H9 (cell line): ENCODE data around the gene TRPV4. TPM values are rescaled to one million over a fixed set of nuclear protein-coding genes. Genes with fewer than 3 reads are reported as not detected.
A peak's percentile ranks its signal among the peaks of the same experiment; 100 is the strongest.

Experiments used
- DNase-seq: peaks from one replicate; pipeline ENCODE4 v3.0.0-alpha.2; 2017
- H2AFZ ChIP-seq: one replicate; pipeline ENCODE4 v1.6.1; 2013; ENCODE audit warnings: mild to moderate bottlenecking, low read length, control low read depth, moderate library complexity
- H2AK5ac ChIP-seq: 2 replicates; pipeline ENCODE4 v1.6.1; 2013; ENCODE audit warnings: low read length, control low read depth, mixed read lengths; ENCODE audit not compliant: insufficient read length
- H2BK120ac ChIP-seq: one replicate; pipeline ENCODE4 v1.6.1; 2013; ENCODE audit warnings: low read depth, mild to moderate bottlenecking, low read length, control low read depth, inconsistent platforms; ENCODE audit not compliant: poor library complexity, severe bottlenecking
- H2BK12ac ChIP-seq: 2 replicates; pipeline ENCODE4 v1.6.1; 2013; ENCODE audit warnings: low read length, control low read depth, mixed read lengths, low read depth; ENCODE audit not compliant: insufficient read length
- H2BK15ac ChIP-seq: 2 replicates; pipeline ENCODE4 v1.6.1; 2013; ENCODE audit warnings: low read depth, low read length, control low read depth
- H2BK20ac ChIP-seq: one replicate; pipeline ENCODE4 v1.6.1; 2013; ENCODE audit warnings: low read depth, mild to moderate bottlenecking, low read length, control low read depth, inconsistent platforms; ENCODE audit not compliant: poor library complexity, severe bottlenecking
- H2BK5ac ChIP-seq: 2 replicates; pipeline ENCODE4 v1.6.1; 2013; ENCODE audit warnings: low read length, control low read depth, mixed read lengths; ENCODE audit not compliant: insufficient read length
- H3K14ac ChIP-seq: 2 replicates; pipeline ENCODE4 v1.6.1; 2013; ENCODE audit warnings: low read length, control low read depth; ENCODE audit not compliant: insufficient read depth
- H3K18ac ChIP-seq: 2 replicates; pipeline ENCODE4 v1.6.1; 2013; ENCODE audit warnings: low read depth, mild to moderate bottlenecking, mixed read lengths, low read length, control low read depth; ENCODE audit not compliant: insufficient read length
- H3K23ac ChIP-seq: 2 replicates; pipeline ENCODE4 v1.6.1; 2013; ENCODE audit warnings: low read length, control low read depth, mixed read lengths, low read depth; ENCODE audit not compliant: insufficient read length
- H3K23me2 ChIP-seq: 2 replicates; pipeline ENCODE4 v1.6.1; 2013; ENCODE audit warnings: low read depth, mild to moderate bottlenecking, mixed read lengths, low read length, control low read depth; ENCODE audit not compliant: insufficient read length, poor library complexity, severe bottlenecking
- H3K27ac ChIP-seq: 2 replicates; pipeline ENCODE4 v1.5.1; 2013; ENCODE audit warnings: low read length, control low read depth, mixed read lengths, low read depth; ENCODE audit not compliant: insufficient read length
- H3K27me3 ChIP-seq: 2 replicates; pipeline ENCODE4 v1.6.1; 2013; ENCODE audit warnings: low read length, control low read depth, inconsistent platforms; ENCODE audit not compliant: insufficient read depth
- H3K4ac ChIP-seq: 2 replicates; pipeline ENCODE4 v1.6.1; 2013; ENCODE audit warnings: low read depth, mild to moderate bottlenecking, control low read depth, inconsistent platforms, low read length, moderate library complexity
- H3K4me1 ChIP-seq: 2 replicates; pipeline ENCODE4 v1.6.1; 2013; ENCODE audit warnings: low read length, control low read depth, inconsistent platforms; ENCODE audit not compliant: insufficient read depth
- H3K4me2 ChIP-seq: 2 replicates; pipeline ENCODE4 v1.6.1; 2013; ENCODE audit warnings: low read length, control low read depth, mixed read lengths; ENCODE audit not compliant: insufficient read length, insufficient read depth
- H3K56ac ChIP-seq: 2 replicates; pipeline ENCODE4 v1.6.1; 2013; ENCODE audit warnings: low read depth, mild to moderate bottlenecking, mixed read lengths, low read length, control low read depth; ENCODE audit not compliant: insufficient read length
- H3K79me1 ChIP-seq: 2 replicates; pipeline ENCODE4 v1.6.1; 2013; ENCODE audit warnings: low read depth, mild to moderate bottlenecking, moderate library complexity, low read length, control low read depth, inconsistent platforms; ENCODE audit not compliant: insufficient read depth, poor library complexity, severe bottlenecking
- H3K79me2 ChIP-seq: 2 replicates; pipeline ENCODE4 v1.6.1; 2013; ENCODE audit warnings: low read length, control low read depth, inconsistent platforms; ENCODE audit not compliant: insufficient read depth
- H3K9ac ChIP-seq: 2 replicates; pipeline ENCODE4 v1.6.1; 2013; ENCODE audit warnings: low read length, control low read depth, mixed read lengths; ENCODE audit not compliant: insufficient read length; ENCODE audit errors: extremely low read depth
- H3K9me3 ChIP-seq: one replicate; pipeline ENCODE4 v1.6.1; 2013; ENCODE audit warnings: low read depth, low read length, inconsistent platforms; ENCODE audit not compliant: control insufficient read depth
- H3T11ph ChIP-seq: one replicate; pipeline ENCODE4 v1.6.1; 2013; ENCODE audit warnings: mild to moderate bottlenecking, low read length, control low read depth, inconsistent platforms
- H4K20me1 ChIP-seq: one replicate; pipeline ENCODE4 v1.6.1; 2013; ENCODE audit not compliant: control insufficient read depth, insufficient read length, insufficient read depth
- H4K5ac ChIP-seq: 2 replicates; pipeline ENCODE4 v1.6.1; 2013; ENCODE audit warnings: low read depth, mild to moderate bottlenecking, mixed read lengths, low read length, control low read depth; ENCODE audit not compliant: insufficient read length
- H4K8ac ChIP-seq: replicated peaks from 2 replicates; pipeline ENCODE4 v1.6.1; 2013; ENCODE audit warnings: low read length, control low read depth, mixed read lengths, low read depth; ENCODE audit not compliant: insufficient read length
- H4K91ac ChIP-seq: 2 replicates; pipeline ENCODE4 v1.6.1; 2013; ENCODE audit warnings: low read depth, mild to moderate bottlenecking, moderate library complexity, mixed read lengths, low read length, control low read depth; ENCODE audit not compliant: insufficient read length
- H3K27ac Mint-ChIP-seq, 3 experiments: 2 replicates in 2 of 3; 3 replicates in 1 of 3; pipeline ENCODE4 v1.8.0; 2020 to 2021; ENCODE audit warnings: mixed read lengths in 3 of 3, mild to moderate bottlenecking in 1 of 3, moderate library complexity in 1 of 3
- H3K27me3 Mint-ChIP-seq: 2 replicates; pipeline ENCODE4 v1.8.0; 2021; ENCODE audit warnings: low read depth, mild to moderate bottlenecking, moderate library complexity, mixed read lengths
- H3K36me3 Mint-ChIP-seq, 3 experiments: 2 replicates in 2 of 3; 3 replicates in 1 of 3; pipeline ENCODE4 v1.8.0; 2020 to 2021; ENCODE audit warnings: low read depth in 3 of 3, mixed read lengths in 3 of 3; ENCODE audit not compliant: insufficient read depth in 1 of 3
- H3K4me1 Mint-ChIP-seq, 2 experiments: 2 replicates each; pipeline ENCODE4 v1.8.0; 2020; ENCODE audit warnings: mixed read lengths in 2 of 2
- H3K4me3 Mint-ChIP-seq, 2 experiments: 2 replicates in 1 of 2; 3 replicates in 1 of 2; pipeline ENCODE4 v1.8.0; 2020 to 2021; ENCODE audit warnings: mild to moderate bottlenecking in 2 of 2, mixed read lengths in 2 of 2, moderate library complexity in 1 of 2
- H3K9me3 Mint-ChIP-seq, 2 experiments: 2 replicates in 1 of 2; 3 replicates in 1 of 2; pipeline ENCODE4 v1.8.0; 2020; ENCODE audit warnings: mild to moderate bottlenecking in 2 of 2, mixed read lengths in 2 of 2, moderate library complexity in 1 of 2
- WGBS: extraction: QIAGEN DNeasy Blood & Tissue Kit; methylation state at CpG from one replicate; pipeline ENCODE4 v1.1.7; 2013; ENCODE audit warnings: missing lambda C conversion rate, low lambda C conversion rate, mixed read lengths; ENCODE audit not compliant: insufficient read length; ENCODE audit errors: extremely low coverage; 5-methylcytosine and 5-hydroxymethylcytosine counted together
- total RNA-seq: library from RNA; stranded (reverse); gene quantifications from 2 replicates; pipeline ENCODE4 v1.2.1, GENCODE V29; 2021
- TF ChIP-seq, protein P1 (sequence below): fragments of 200-600 bp; sonication (generic); conservative IDR thresholded peaks from 3 replicates; pipeline ENCODE4 v1.8.0; 2021; ENCODE audit warnings: antibody characterized with exemption, mild to moderate bottlenecking

The TRPV4 gene
- total RNA-seq, 1 experiment from 2014 or later: 4.9 TPM

- Mint-ChIP-seq H3K9me3 (no peaks in the 10 kb centered on the region; a peak in 2 of 5 replicates), H3K27me3 (peaks cover 2% of the 10 kb centered on the region; the same call in 1 of the 2 replicates), H3K4me1 (peaks cover 9 to 21% of the 10 kb centered on the region in 2 experiments), H3K27ac (no peak overlapping the region; a peak in 2 of 7 replicates), H3K36me3 (no peaks in the 10 kb centered on the region), H3K4me3 (no peak overlapping the region)
- Histone ChIP-seq H3K27ac (no peak overlapping the region), H3K4ac (no peak overlapping the region), H2BK20ac (no peak overlapping the region), H3K56ac (no peak overlapping the region), H3K23ac (no peak overlapping the region), H2BK5ac (no peak overlapping the region), H2BK12ac (no peak overlapping the region), H3K9ac (no peak overlapping the region), H3K4me1 (no peaks in the 10 kb centered on the region; the same call in 1 of the 2 replicates), H2BK120ac (no peak overlapping the region), H2AK5ac (no peak overlapping the region), H3K79me2 (no peaks in the 10 kb centered on the region), H3K18ac (no peak overlapping the region), H2AFZ (no peak overlapping the region), H2BK15ac (no peak overlapping the region), H3K79me1 (no peaks in the 10 kb centered on the region), H3K4me2 (no peak overlapping the region), H3K23me2 (no peaks in the 10 kb centered on the region), H3K27me3 (no peaks in the 10 kb centered on the region), H4K20me1 (no peaks in the 10 kb centered on the region), H4K5ac (no peak overlapping the region), H3K14ac (no peak overlapping the region), H4K91ac (no peak overlapping the region), H3K9me3 (no peaks in the 10 kb centered on the region), H3T11ph (no peak overlapping the region), H4K8ac (no peak overlapping the region)
- WGBS: no CpG with 5 or more reads among the region's 14 CpGs
- TF ChIP-seq, protein P1, sequence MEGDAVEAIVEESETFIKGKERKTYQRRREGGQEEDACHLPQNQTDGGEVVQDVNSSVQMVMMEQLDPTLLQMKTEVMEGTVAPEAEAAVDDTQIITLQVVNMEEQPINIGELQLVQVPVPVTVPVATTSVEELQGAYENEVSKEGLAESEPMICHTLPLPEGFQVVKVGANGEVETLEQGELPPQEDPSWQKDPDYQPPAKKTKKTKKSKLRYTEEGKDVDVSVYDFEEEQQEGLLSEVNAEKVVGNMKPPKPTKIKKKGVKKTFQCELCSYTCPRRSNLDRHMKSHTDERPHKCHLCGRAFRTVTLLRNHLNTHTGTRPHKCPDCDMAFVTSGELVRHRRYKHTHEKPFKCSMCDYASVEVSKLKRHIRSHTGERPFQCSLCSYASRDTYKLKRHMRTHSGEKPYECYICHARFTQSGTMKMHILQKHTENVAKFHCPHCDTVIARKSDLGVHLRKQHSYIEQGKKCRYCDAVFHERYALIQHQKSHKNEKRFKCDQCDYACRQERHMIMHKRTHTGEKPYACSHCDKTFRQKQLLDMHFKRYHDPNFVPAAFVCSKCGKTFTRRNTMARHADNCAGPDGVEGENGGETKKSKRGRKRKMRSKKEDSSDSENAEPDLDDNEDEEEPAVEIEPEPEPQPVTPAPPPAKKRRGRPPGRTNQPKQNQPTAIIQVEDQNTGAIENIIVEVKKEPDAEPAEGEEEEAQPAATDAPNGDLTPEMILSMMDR: no peak
- DNase-seq: peak; percentile 23
Measured at GRCh38 chr12:109741970-109742703, 91.1 kb downstream of the TRPV4 start.
